SU-DHL-6 (cell line): ENCODE data around the gene NME9.

Source experiments
- EZH2phosphoT487 ChIP-seq: fragments of 200-600 bp; sonication (generic), shearing (Covaris generic); conservative IDR thresholded peaks from 2 replicates; pipeline ENCODE4 v1.6.1; 2018; ENCODE audit warnings: mild to moderate bottlenecking, antibody characterized with exemption, low read length, moderate library complexity, mixed read lengths
- TF ChIP-seq, protein P1 (sequence below): fragments of 200-600 bp; sonication (generic); IDR thresholded peaks from one replicate; pipeline ENCODE4 v1.5.1; 2017; ENCODE audit warnings: antibody characterized with exemption, mild to moderate bottlenecking, low read length, moderate library complexity; ENCODE audit not compliant: insufficient read depth, poor library complexity, severe bottlenecking

DNA sequence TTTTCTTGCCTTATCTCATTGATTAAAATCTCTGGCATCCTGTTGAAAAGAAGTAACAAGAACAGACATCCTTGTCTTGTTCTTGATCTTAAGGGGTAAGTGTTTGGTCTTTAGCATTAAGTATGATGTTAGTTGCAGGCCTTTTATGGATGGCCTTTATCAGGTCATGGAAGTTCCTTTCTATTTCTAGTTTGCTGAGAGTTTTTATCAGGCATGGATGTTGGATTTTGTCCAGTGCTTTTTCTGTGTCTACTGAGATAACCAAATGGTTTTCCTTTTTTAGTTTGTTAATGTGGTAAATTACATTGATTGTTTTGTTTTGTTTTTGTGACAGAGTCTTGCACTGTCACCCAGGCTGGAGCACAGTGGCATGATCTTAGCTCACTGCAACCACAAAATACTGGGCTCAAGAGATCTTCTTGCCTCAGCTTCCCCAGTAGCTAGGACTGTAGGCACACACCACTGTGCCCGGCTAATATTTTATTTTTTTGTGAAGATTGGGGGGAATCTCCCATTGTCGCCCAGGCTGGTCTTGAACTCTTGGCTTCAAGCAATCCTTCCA is 45.0 kb upstream of the NME9 start:
- TF ChIP-seq, protein P1, sequence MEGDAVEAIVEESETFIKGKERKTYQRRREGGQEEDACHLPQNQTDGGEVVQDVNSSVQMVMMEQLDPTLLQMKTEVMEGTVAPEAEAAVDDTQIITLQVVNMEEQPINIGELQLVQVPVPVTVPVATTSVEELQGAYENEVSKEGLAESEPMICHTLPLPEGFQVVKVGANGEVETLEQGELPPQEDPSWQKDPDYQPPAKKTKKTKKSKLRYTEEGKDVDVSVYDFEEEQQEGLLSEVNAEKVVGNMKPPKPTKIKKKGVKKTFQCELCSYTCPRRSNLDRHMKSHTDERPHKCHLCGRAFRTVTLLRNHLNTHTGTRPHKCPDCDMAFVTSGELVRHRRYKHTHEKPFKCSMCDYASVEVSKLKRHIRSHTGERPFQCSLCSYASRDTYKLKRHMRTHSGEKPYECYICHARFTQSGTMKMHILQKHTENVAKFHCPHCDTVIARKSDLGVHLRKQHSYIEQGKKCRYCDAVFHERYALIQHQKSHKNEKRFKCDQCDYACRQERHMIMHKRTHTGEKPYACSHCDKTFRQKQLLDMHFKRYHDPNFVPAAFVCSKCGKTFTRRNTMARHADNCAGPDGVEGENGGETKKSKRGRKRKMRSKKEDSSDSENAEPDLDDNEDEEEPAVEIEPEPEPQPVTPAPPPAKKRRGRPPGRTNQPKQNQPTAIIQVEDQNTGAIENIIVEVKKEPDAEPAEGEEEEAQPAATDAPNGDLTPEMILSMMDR: no peak
- TF ChIP-seq EZH2phosphoT487: no peak
